Dedifferentiated amniotic fluid mesenchymal stem cell (primary cell): Measurements from ENCODE around the gene TMEM45A.
A peak's percentile ranks its signal among the peaks of the same experiment; 100 is the strongest.
"Not testable (repeated sequence)": the region's sequence is repeated elsewhere in the genome, so short reads cannot be mapped to it uniquely, and the experiment has no call there.

Experiments
- DNase-seq: peaks from one replicate; pipeline ENCODE4 v3.0.0-alpha.2; 2016; ENCODE audit errors: extremely low spot score

TMEM45A gene

DNA sequence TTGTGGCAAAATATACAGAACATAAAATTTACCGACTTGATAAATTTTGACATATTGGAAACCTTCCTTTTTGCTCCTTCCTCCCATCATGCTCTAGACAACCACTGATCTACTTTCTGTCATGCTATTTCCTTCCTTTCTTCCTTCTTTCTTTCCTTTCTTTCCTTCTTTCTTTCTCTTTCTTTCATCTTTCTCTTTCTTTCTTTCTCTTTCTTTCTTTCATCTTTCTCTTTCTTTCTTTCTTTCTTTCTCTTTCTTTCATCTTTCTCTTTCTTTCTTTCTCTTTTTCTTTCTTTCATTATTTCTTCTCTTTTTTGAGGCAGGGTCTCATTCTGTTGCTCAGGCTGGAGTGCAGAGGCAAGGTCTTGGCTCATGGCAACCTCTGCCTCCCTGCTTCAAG is 8.9 kb upstream of the TMEM45A start:
- no peak for DNase-seq

- no peak for DNase-seq
These were observed 5.6 kb upstream of the TMEM45A start for GRCh38 chr3:100486808-100487207.

- DNase-seq, result no peak
These were observed 3.3 kb upstream of the TMEM45A start for GRCh38 chr3:100489118-100489517.

DNA sequence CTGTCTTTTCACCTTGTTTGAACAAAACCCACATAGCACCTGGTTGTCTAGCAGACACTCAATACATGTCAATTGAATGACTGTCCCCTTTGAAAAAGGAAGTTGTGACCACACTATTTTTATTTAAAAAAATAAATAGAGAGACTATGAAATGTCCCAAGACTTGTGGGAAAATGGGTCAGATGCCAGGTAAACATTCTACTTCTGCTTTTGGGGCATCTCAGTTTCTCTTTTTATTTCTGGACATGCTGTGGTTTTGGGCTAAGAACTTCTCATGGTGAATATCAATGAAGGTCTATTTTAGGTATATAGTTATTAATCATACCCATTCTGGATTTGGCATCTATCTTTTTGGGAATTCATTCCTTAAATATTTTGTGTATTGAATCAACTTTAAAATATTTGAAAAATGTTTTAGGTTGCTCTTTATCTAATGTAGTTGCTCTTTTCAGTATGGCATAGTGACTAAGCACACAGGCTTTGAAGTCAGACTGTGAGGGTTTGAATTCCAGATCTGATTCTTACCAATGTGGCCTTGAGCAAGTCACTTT is 4.4 kb downstream of the TMEM45A start:
- peak; percentile 33 for DNase-seq

DNA sequence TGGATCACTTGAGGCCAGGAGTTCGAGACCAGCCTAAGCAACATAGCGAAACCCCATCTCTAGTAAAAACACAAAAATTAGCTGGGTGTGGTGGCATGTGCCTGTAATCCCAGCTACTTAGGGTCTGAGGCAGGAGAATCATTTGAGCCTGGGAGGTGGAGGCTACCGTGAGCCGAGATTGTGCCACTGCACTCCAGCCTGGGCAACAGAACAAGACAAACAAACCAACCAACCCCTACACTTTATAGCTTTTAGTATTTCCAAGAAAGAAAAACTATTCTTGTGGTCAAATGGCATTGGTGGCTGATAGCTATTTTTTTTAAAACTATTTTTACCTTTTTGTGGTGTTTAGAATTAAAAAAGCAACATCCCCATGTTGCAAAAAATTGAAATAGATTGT is 7.2 kb downstream of the TMEM45A start:
- no peak for DNase-seq

GRCh38 chr3:100500320-100500880 is 8.0 kb downstream of the TMEM45A start:
- no peak for DNase-seq

DNA sequence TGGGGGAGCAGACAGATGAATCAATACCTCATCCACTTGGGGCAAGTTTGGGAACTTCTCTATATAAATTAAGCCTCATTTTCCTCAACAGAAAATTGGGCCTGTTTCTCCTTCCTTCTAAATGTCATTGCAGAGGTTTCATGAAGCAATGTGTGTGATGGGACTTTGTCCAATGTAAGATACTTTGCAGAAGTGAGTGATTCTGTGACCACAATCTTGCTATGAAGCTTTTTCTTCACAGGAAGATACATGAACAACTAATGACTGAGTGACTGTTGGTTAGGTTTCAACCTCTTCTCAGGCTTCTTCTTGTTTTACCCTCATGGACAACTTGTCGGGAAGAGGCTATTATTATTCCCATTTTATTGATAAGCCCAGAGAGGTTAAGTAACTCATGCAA is 11.0 kb downstream of the TMEM45A start:
- DNase-seq, result no peak

DNA sequence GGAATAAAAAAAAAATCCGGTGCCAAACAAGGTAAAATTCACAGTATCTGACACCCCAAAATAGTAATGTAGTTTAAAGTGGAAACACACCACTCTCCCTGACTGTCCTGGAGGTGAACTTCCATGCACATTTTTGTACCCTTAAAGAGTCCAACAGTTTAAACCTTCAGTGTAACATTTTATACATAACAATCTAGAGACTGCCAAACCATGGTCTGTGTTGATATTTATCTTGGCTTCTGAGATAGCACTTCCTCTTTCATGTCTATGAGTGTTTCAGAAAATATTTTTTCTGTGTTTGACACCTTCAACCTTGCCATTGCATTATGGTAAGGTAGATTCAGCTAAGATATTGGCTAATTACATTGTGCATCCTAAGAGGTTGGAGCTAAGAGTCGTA is 13.9 kb downstream of the TMEM45A start:
- DNase-seq, result no peak

- not testable (repeated sequence) for DNase-seq
These were observed 17.4 kb downstream of the TMEM45A start for GRCh38 chr3:100509818-100510217.

DNA sequence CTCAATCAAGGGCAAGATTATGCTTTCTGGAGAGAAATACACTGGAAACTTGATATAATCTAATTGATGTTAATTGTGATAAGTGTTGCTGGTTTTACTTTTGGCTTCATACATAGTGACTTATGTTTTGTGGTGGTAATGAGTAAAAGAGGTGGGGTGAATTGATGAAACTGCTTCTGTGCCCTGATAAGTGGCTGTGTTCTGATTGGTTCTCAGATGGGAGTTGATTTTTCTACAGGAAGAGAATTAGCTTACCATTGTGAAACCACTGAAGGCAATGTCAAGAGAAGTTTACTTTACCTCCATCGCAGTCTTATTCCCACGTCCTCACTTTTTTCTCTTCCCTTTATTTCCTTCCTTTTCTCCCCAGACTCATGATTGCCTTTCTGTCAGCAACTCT is 23.8 kb downstream of the TMEM45A start:
- no peak for DNase-seq

GRCh38 chr3:100516838-100517237 is 24.4 kb downstream of the TMEM45A start:
- peak; percentile 42 for DNase-seq

DNA sequence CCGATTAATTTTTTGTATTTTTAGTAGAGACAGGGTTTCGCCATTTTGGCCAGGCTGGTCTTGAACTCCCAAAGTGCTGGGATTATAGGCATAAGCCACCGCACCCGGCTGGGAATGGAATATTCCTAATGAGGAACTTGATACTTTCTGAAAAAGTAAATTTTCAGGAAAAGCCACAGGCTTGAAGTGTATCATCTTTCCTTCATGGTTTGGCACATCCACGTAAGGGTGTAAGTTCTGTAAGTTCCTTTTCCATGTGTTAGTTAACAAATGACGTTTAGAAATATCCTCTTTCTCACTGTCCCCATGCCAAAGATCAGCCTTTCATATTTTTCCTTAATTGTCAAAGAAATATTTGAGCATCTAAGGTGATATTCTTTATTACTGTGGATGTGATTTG is 24.9 kb downstream of the TMEM45A start:
- DNase-seq, result no peak

DNA sequence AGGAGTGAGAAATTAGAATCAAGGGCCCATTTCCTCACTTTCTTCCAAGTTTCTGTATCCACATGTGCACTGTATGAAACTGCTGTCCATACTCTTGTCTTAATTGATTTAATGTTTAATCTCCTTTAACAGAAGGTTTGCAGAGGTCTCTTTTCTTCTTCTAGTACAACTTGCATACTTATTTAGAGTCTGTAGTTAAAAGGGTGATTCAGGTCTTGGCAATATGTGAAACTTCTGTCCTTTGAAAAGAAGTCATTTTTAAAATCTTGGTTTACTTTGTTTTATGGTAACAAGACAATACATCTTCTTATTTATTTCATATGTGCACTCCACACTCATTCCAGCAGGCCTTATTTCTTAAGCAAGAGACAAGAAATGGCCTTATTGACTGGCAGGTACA is 25.8 kb downstream of the TMEM45A start:
- DNase-seq, result no peak

DNA sequence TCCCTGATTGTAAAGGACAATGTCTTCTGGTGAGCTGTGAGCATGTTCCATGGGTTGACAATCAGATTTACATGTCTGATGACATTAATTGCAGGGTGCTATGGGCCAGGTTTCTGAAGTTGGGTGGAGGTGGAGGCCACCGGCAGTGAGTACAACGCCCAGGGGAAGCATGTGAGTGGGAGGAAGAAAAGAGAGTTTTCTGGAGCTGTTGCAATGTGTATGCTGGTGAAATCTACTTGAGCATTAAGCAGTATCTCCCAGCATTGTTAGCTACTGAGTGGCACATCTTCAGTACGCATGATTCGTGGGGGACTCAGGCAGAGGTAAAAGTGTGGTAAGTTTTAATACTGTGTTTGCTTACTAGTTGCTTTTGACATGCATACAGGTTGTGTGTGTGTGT is 26.6 kb downstream of the TMEM45A start:
- DNase-seq, result no peak

- DNase-seq, result no peak
These were observed 29.0 kb downstream of the TMEM45A start for GRCh38 chr3:100521439-100521845.

GRCh38 chr3:100522125-100522524 is 29.7 kb downstream of the TMEM45A start:
- no peak for DNase-seq

DNA sequence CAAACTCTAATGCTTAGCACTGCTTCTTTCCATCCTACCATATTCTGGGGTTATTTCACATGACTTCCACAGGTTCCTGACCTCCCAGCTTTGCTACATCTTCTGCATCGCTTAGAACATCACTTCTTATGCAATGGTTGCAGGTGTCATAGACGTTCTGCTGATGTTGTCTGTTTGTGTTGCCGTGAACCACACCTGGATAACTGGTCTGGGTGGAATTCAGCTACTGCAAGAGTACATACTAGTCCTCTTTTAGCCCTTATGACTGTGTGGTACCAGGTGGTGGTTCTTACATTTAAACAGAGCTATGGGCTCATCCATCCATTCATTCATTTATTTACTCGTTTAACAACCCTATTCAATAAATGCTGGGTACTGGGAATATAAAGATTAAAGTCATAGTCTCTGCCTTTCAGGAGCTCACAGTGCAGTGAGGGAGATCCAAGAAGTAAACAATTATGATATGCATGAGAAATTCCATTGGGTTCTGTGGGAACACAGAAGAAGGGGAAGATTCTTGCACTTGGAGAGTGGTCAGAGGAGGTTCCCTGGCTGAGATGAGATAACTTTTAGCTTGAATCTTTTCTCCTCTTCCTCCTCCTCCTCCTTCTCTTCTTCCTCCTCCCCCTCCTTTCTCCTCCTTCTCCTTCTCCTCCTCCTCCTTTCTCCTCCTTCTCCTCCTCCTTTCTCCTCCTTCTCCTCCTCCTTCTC is 30.8 kb downstream of the TMEM45A start:
- DNase-seq, result no peak

- DNase-seq, result peak; percentile 58
These were observed 33.6 kb downstream of the TMEM45A start for GRCh38 chr3:100525753-100526612.

GRCh38 chr3:100526613-100527346 is 34.4 kb downstream of the TMEM45A start:
- DNase-seq, result no peak

DNA sequence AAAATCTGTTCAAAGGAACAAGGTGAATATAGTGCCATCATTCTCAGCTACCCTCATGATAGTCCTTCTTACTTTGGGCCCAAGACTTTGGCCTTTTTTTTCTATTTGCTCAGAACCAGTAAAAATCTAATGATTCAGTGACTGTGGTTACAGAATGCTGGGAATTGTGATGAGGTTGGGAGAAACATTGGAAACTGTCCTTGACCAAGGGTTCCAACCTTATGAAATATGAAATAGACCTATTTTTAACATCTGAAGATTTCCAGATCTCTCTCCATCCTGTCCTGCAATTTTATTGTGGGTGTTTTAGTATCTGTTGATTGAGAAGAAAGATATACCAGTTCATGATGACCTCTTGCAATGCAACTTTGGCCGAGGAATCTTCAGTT is 34.9 kb downstream of the TMEM45A start:
- no peak for DNase-seq

DNA sequence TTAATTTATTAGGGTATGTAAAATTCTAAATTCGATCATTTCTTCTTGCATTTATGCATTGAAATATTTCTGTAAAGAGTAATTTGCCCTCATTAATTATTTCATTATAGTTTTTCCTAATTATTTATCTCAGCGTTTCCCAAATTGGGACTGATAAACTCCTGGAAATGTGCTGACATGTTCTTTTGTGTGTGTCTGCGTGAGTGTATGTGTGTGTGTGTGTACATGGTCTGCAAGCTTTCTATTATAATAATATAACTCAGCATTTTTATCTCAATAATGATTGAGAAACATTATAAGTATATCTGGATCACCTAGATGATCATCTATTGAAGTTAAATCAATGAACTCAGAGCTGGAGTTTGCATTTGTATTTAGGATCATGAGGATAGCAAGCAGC is 38.7 kb downstream of the TMEM45A start:
- DNase-seq, result no peak

- no peak for DNase-seq
These were observed 40.0 kb downstream of the TMEM45A start for GRCh38 chr3:100532411-100532810.
